Endothelial cell of umbilical vein (primary cell): ENCODE results near the gene ACYP2. TPM values are rescaled to one million over a fixed set of nuclear protein-coding genes. Genes with fewer than 3 reads are reported as not detected.

Experiments used
- BruUV-seq: library from RNA; stranded (reverse); fragments of 400-500 nt; replicated peaks from 2 replicates; lab custom pipeline; 2021; lab: Mats Ljungman, UMichigan
- CTCF ChIA-PET: fragments of 300-600, 350-600 bp; sonication (Branson Sonifier 250); formaldehyde crosslinking; loops from one replicate; lab custom pipeline; 2021; ENCODE audit warnings: antibody characterized with exemption, inconsistent platforms; lab: Charles Lee
- POLR2A ChIA-PET: fragments of 300-600, 350-600 bp; sonication (Branson Sonifier 250); formaldehyde crosslinking; loops from one replicate; lab custom pipeline; 2021; ENCODE audit warnings: antibody characterized with exemption, inconsistent platforms; lab: Charles Lee
- DNase-seq: peaks from one replicate; pipeline ENCODE4 v3.0.0-alpha.2; 2011; ENCODE audit warnings: low read depth, low spot score
- FAIRE-seq: peaks from 2 replicates; lab custom pipeline; 2011; peaks lifted over from hg19 to GRCh38; lab: Jason Lieb, UNC
- H2AFZ ChIP-seq: 2 replicates; pipeline ENCODE4 v1.6.0; 2012; ENCODE audit warnings: low read depth, low read length, control low read depth, inconsistent platforms
- H3K27ac ChIP-seq: 2 replicates; pipeline ENCODE4 v1.5.1; 2011; ENCODE audit warnings: low read depth, mild to moderate bottlenecking, control low read depth, low read length, moderate library complexity; ENCODE audit not compliant: insufficient read depth
- H3K27me3 ChIP-seq, 2 experiments: 2 replicates each; pipeline versions ENCODE4 v1.6.0 to v1.6.1; 2011; ENCODE audit warnings: low read length in 2 of 2, mixed read lengths in 1 of 2; ENCODE audit not compliant: control insufficient read depth in 2 of 2, insufficient read depth in 2 of 2
- H3K36me3 ChIP-seq, 2 experiments: 2 replicates in 1 of 2; 3 replicates in 1 of 2; pipeline ENCODE4 v1.5.1; 2011; ENCODE audit warnings: low read length in 2 of 2, mild to moderate bottlenecking in 1 of 2, moderate library complexity in 1 of 2; ENCODE audit not compliant: control insufficient read depth in 2 of 2, insufficient read depth in 2 of 2; ENCODE audit errors: extremely low read depth in 1 of 2
- H3K4me1 ChIP-seq: 3 replicates; pipeline ENCODE4 v1.5.1; 2011; ENCODE audit warnings: mild to moderate bottlenecking, low read length; ENCODE audit not compliant: control insufficient read depth, insufficient read depth; ENCODE audit errors: extremely low read depth
- H3K4me2 ChIP-seq: 2 replicates; pipeline ENCODE4 v1.6.1; 2011; ENCODE audit warnings: low read length, control low read depth, mixed read lengths; ENCODE audit not compliant: insufficient read depth
- H3K4me3 ChIP-seq, 3 experiments: fragments of 200-600 bp in 1 of 3; sonication (generic), shearing (Covaris generic) in 1 of 3; replicated peaks in 1 of 3; 2 replicates each; pipeline ENCODE4 v1.5.1; 2011 to 2016; ENCODE audit warnings: control low read depth in 3 of 3, low read length in 3 of 3, mild to moderate bottlenecking in 2 of 3, inconsistent platforms in 1 of 3, low read depth in 1 of 3, moderate library complexity in 1 of 3; ENCODE audit not compliant: insufficient read depth in 1 of 3
- H3K79me2 ChIP-seq: 2 replicates; pipeline ENCODE4 v1.6.0; 2012; ENCODE audit warnings: low read length, inconsistent platforms; ENCODE audit not compliant: control insufficient read depth, insufficient read depth
- H3K9ac ChIP-seq: replicated peaks from 2 replicates; pipeline ENCODE3; 2011; ENCODE audit warnings: low read length, control low read depth; ENCODE audit not compliant: insufficient read depth; ENCODE audit errors: extremely low read depth
- H3K9me1 ChIP-seq: replicated peaks from 3 replicates; pipeline ENCODE4 v1.6.0; 2011; ENCODE audit warnings: mild to moderate bottlenecking, low read length; ENCODE audit not compliant: control insufficient read depth, insufficient read depth; ENCODE audit errors: extremely low read depth
- H3K9me3 ChIP-seq: replicated peaks from 2 replicates; pipeline ENCODE4 v1.5.1; 2012; ENCODE audit warnings: low read length, inconsistent platforms; ENCODE audit not compliant: control insufficient read depth, insufficient read depth
- H4K20me1 ChIP-seq: replicated peaks from 2 replicates; pipeline ENCODE3; 2011; ENCODE audit warnings: mild to moderate bottlenecking, low read length; ENCODE audit not compliant: control insufficient read depth, insufficient read depth; ENCODE audit errors: extremely low read depth
- EZH2 ChIP-seq: IDR thresholded peaks from 2 replicates; pipeline ENCODE4 v1.6.1; 2012; ENCODE audit warnings: borderline replicate concordance, low read depth, mild to moderate bottlenecking, moderate library complexity, low read length, inconsistent platforms; ENCODE audit not compliant: severe bottlenecking
- FOS ChIP-seq: IDR thresholded peaks from 2 replicates; pipeline ENCODE4 v1.6.1; 2011; ENCODE audit warnings: mild to moderate bottlenecking, low read length, moderate library complexity, borderline replicate concordance; ENCODE audit not compliant: insufficient read depth
- GATA2 ChIP-seq: IDR thresholded peaks from 2 replicates; pipeline ENCODE4 v1.7.0; 2011; ENCODE audit warnings: low read depth, mild to moderate bottlenecking, moderate library complexity, mixed read lengths, low read length; ENCODE audit not compliant: insufficient read length, insufficient read depth
- JUN ChIP-seq: IDR thresholded peaks from 2 replicates; pipeline ENCODE4 v1.6.1; 2011; ENCODE audit warnings: borderline replicate concordance, low read depth; ENCODE audit not compliant: insufficient read length, insufficient read depth
- MYC ChIP-seq: IDR thresholded peaks from one replicate; pipeline ENCODE4 v1.6.1; 2011; ENCODE audit warnings: mild to moderate bottlenecking, low read depth, low read length
- POLR2A ChIP-seq: IDR thresholded peaks from 2 replicates; pipeline ENCODE4 v1.6.1; 2012; ENCODE audit warnings: low read depth, mild to moderate bottlenecking, control low read depth, low read length
- POLR2AphosphoS5 ChIP-seq: IDR thresholded peaks from 2 replicates; pipeline ENCODE4 v1.6.1; 2012; ENCODE audit warnings: low read depth, mild to moderate bottlenecking, control low read depth, low read length, moderate library complexity; ENCODE audit not compliant: insufficient read depth
- dilution Hi-C: fragments of 300-500 bp; cut with MboI; formaldehyde crosslinking; loops from one replicate; pipeline ENCODE4 v1.15.0; 2019; ENCODE audit warnings: low sequenced_read_pairs; ENCODE audit not compliant: extremely low pct_ligation_motif_present
- intact Hi-C: fragments of 100-400 bp; cut with micrococcal nuclease; formaldehyde crosslinking; loops from one replicate; pipeline ENCODE4 v1.10.0; 2022
- polyA plus RNA-seq, 4 experiments: library from polyadenylated mRNA; depleted of rRNA in 3 of 4; stranded (reverse) in 3 of 4; unstranded in 1 of 4; fragments of >200 nt; gene quantifications; 2 replicates each; pipeline versions ENCODE4 v1.2.1 to v1.2.3, GENCODE V29; 2011 to 2012; ENCODE audit warnings: missing spikeins in 1 of 4
- total RNA-seq: library from RNA; stranded (reverse); gene quantifications from 2 replicates; pipeline ENCODE4 v1.2.3, GENCODE V29; 2021
- TF ChIP-seq, protein P1 (sequence below): IDR thresholded peaks from 2 replicates; pipeline ENCODE4 v1.6.1; 2011; ENCODE audit not compliant: insufficient read depth, insufficient read length
- TF ChIP-seq, protein P2 (sequence below), 2 donors: IDR thresholded peaks; 1 replicate in 1 of 2; 2 replicates in 1 of 2; pipeline ENCODE4 v1.5.1; 2011; ENCODE audit warnings: low read length in 2 of 2, mild to moderate bottlenecking in 2 of 2, moderate library complexity in 2 of 2, control low read depth in 1 of 2, inconsistent platforms in 1 of 2, low read depth in 1 of 2; ENCODE audit not compliant: insufficient read depth in 1 of 2; ENCODE audit errors: extremely low read depth in 1 of 2

ACYP2 gene
- total and polyA plus RNA-seq, 2 donors (not counting 3 experiments of a cell fraction or from before 2014, with no cell fraction given): 3.9 to 7.9 TPM

DNA sequence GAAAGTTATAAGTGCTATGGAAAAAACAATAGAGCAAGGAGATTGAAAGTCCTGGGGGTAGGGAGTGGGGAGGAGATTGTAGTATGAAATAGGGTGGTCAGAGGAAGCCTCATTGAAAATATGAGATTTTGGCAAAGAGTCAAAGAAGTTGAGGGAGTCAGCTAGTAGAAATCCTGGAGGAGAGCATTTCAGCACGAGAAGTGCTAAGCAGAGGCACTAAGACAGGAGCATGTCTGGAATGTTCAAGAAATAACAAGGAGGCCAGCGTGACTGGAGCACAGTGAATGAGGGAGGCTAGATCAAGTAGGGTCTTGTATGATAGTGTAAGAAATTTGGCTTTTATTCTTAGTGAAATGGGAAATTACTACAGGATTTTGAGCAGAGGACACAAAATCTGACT, 142.8 kb downstream of the ACYP2 start:
- FAIRE-seq (no peak), DNase-seq (no peak)
- H3K36me3 ChIP-seq: no peaks in the 10 kb centered on the region
- H3K4me1 ChIP-seq: no peaks in the 10 kb centered on the region
- H3K9me3 ChIP-seq: no peaks in the 10 kb centered on the region
- H3K9me1 ChIP-seq: no peaks in the 10 kb centered on the region
- no peak overlapping the region for H3K4me3 ChIP-seq
- CTCF ChIA-PET: no interaction called here
- no peak overlapping the region for H3K4me2 ChIP-seq
- POLR2A ChIA-PET: no interaction called here
- intact Hi-C loops: no loop called here
- H2AFZ ChIP-seq: no peak overlapping the region
- BruUV-seq: no TSS peak
- no peak overlapping the region for H3K27ac ChIP-seq
- H3K79me2 ChIP-seq: no peaks in the 10 kb centered on the region
- H3K9ac ChIP-seq: no peak overlapping the region
- peaks cover 0 to 3% of the 10 kb centered on the region in 2 experiments for H3K27me3 ChIP-seq
- TF ChIP-seq EZH2 (no peak), FOS (no peak), POLR2A (no peak), GATA2 (no peak), JUN (no peak), POLR2AphosphoS5 (no peak), MYC (no peak)
- TF ChIP-seq, protein P1, sequence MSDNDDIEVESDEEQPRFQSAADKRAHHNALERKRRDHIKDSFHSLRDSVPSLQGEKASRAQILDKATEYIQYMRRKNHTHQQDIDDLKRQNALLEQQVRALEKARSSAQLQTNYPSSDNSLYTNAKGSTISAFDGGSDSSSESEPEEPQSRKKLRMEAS: no peak
- TF ChIP-seq, protein P2, sequence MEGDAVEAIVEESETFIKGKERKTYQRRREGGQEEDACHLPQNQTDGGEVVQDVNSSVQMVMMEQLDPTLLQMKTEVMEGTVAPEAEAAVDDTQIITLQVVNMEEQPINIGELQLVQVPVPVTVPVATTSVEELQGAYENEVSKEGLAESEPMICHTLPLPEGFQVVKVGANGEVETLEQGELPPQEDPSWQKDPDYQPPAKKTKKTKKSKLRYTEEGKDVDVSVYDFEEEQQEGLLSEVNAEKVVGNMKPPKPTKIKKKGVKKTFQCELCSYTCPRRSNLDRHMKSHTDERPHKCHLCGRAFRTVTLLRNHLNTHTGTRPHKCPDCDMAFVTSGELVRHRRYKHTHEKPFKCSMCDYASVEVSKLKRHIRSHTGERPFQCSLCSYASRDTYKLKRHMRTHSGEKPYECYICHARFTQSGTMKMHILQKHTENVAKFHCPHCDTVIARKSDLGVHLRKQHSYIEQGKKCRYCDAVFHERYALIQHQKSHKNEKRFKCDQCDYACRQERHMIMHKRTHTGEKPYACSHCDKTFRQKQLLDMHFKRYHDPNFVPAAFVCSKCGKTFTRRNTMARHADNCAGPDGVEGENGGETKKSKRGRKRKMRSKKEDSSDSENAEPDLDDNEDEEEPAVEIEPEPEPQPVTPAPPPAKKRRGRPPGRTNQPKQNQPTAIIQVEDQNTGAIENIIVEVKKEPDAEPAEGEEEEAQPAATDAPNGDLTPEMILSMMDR (IDR thresholded peaks at IDR 0.05; ENCODE audit: extremely low read depth in 1 of 2, insufficient read depth in 1 of 2, low read depth in 1 of 2, low read length in 2 of 2): no peak
- dilution Hi-C loops: no loop called here
- no peaks in the 10 kb centered on the region for H4K20me1 ChIP-seq
